GM13977 (cell line): ENCODE results near the gene C1orf167.

ENCODE experiments used
- DNase-seq: peaks from one replicate; pipeline ENCODE4 v3.0.0; 2012; ENCODE audit warnings: low spot score
- CTCF ChIP-seq: IDR thresholded peaks from 2 replicates; pipeline ENCODE4 v1.5.1; 2012; ENCODE audit warnings: mild to moderate bottlenecking, control low read depth; ENCODE audit not compliant: insufficient read depth; ENCODE audit errors: extremely low read depth, missing control alignments
- in situ Hi-C: fragments of 300-500 bp; cut with MboI; formaldehyde crosslinking; loops from one replicate; pipeline ENCODE4 v1.12.0; 2022; ENCODE audit warnings: low sequenced_read_pairs, low pct_unique_long_range_greater_than_20kb, mixed read lengths, inconsistent platforms; ENCODE audit not compliant: unreplicated experiment

The C1orf167 gene

GRCh38 chr1:11769274-11769673 lies 7.3 kb downstream of the C1orf167 start:
- no peak for DNase-seq
- in situ Hi-C loops, result no loop called here
- TF ChIP-seq CTCF, result no peak

- DNase-seq, result no peak
- no peak for TF ChIP-seq CTCF
- in situ Hi-C loops, result no loop called here
Measured at GRCh38 chr1:11770011-11770410, 8.0 kb downstream of the C1orf167 start.

- TF ChIP-seq CTCF, result no peak
- in situ Hi-C loops, result no loop called here
Measured at GRCh38 chr1:11771481-11772043, 9.6 kb downstream of the C1orf167 start.

GRCh38 chr1:11772458-11772857 lies 10.5 kb downstream of the C1orf167 start:
- no peak for TF ChIP-seq CTCF
- in situ Hi-C loops, result no loop called here
- DNase-seq, result no peak

More at GRCh38 chr1:11771481-11772043, 9.6 kb downstream of the C1orf167 start:
- DNase-seq, result no peak

GRCh38 chr1:11774753-11775152 lies 12.8 kb downstream of the C1orf167 start:
- TF ChIP-seq CTCF, result no peak
- no peak for DNase-seq
- in situ Hi-C loops, result no loop called here

- in situ Hi-C loops, result no loop called here
- no peak for TF ChIP-seq CTCF
Measured at GRCh38 chr1:11777658-11778322, 15.8 kb downstream of the C1orf167 start.

More at GRCh38 chr1:11777658-11778322, 15.8 kb downstream of the C1orf167 start:
- DNase-seq, result no peak
